A673 (cell line): ENCODE results near the gene RPTOR. TPM values are rescaled to one million over a fixed set of nuclear protein-coding genes. Genes with fewer than 3 reads are reported as not detected.

Experiments used
- BruUV-seq: library from RNA; stranded (reverse); fragments of 400-500 nt; replicated peaks from 2 replicates; lab custom pipeline; 2021; lab: Mats Ljungman, UMichigan
- CTCF ChIA-PET: fragments of 300-600 bp; sonication (Branson Sonifier 250); formaldehyde crosslinking; loops from one replicate; lab custom pipeline; 2022; ENCODE audit warnings: antibody characterized with exemption; lab: Charles Lee
- POLR2A ChIA-PET: fragments of 300-600 bp; sonication (Branson Sonifier 250); formaldehyde crosslinking; loops from one replicate; lab custom pipeline; 2022; ENCODE audit warnings: antibody characterized with exemption; ENCODE audit not compliant: low non-redundant PET; lab: Charles Lee
- DNase-seq: peaks from one replicate; pipeline ENCODE4 v3.0.0-alpha.2; 2015; ENCODE audit warnings: low spot score
- H3K27ac ChIP-seq: fragments of 200-600 bp; sonication (generic); 2 replicates; pipeline ENCODE4 v1.5.1; 2016; ENCODE audit warnings: mixed run types, low read depth, mild to moderate bottlenecking, mixed read lengths, antibody characterized with exemption, low read length; ENCODE audit not compliant: poor library complexity, severe bottlenecking
- H3K27me3 ChIP-seq: fragments of 200-600 bp; sonication (generic); replicated peaks from 2 replicates; pipeline ENCODE4 v1.6.1; 2017; ENCODE audit warnings: mixed run types, low read depth, mild to moderate bottlenecking, mixed read lengths, antibody characterized with exemption, low read length; ENCODE audit not compliant: insufficient read depth, poor library complexity
- H3K36me3 ChIP-seq: fragments of 200-600 bp; sonication (generic); 2 replicates; pipeline ENCODE4 v1.6.1; 2016; ENCODE audit warnings: mixed run types, mild to moderate bottlenecking, mixed read lengths, antibody characterized with exemption, low read length; ENCODE audit not compliant: insufficient read depth, poor library complexity, severe bottlenecking
- H3K4me1 ChIP-seq: fragments of 200-600 bp; sonication (generic); 2 replicates; pipeline ENCODE4 v1.6.1; 2017; ENCODE audit warnings: mixed run types, mild to moderate bottlenecking, mixed read lengths, antibody characterized with exemption, low read length; ENCODE audit not compliant: insufficient read depth, poor library complexity, severe bottlenecking
- H3K4me3 ChIP-seq: fragments of 200-600 bp; sonication (generic); 2 replicates; pipeline ENCODE4 v1.5.1; 2016; ENCODE audit warnings: low read depth, mixed run types, mild to moderate bottlenecking, mixed read lengths, low read length; ENCODE audit not compliant: poor library complexity, severe bottlenecking
- H3K9me3 ChIP-seq: fragments of 200-600 bp; sonication (generic); 2 replicates; pipeline ENCODE4 v1.6.1; 2016; ENCODE audit warnings: mixed run types, low read depth, mild to moderate bottlenecking, mixed read lengths, antibody characterized with exemption, low read length; ENCODE audit not compliant: poor library complexity, severe bottlenecking
- EZH2 ChIP-seq: fragments of 200-600 bp; sonication (generic); IDR thresholded peaks from 2 replicates; pipeline ENCODE4 v1.6.1; 2017; ENCODE audit warnings: borderline replicate concordance, low read depth, mild to moderate bottlenecking, mixed read lengths, antibody characterized with exemption, low read length; ENCODE audit not compliant: poor library complexity, severe bottlenecking
- intact Hi-C: fragments of 100-400 bp; cut with micrococcal nuclease; formaldehyde crosslinking; loops from one replicate; pipeline ENCODE4 v1.10.0; 2022; ENCODE audit not compliant: unreplicated experiment
- total RNA-seq: library from RNA; stranded (reverse); gene quantifications from 2 replicates; pipeline ENCODE4 v1.2.3, GENCODE V29; 2021
- TF ChIP-seq, protein P1 (sequence below): fragments of 300-800, 200-600 bp; sonication (generic); conservative IDR thresholded peaks from 2 replicates; pipeline ENCODE4 v1.5.1; 2017; ENCODE audit warnings: low read depth, mild to moderate bottlenecking, antibody characterized with exemption, low read length, moderate library complexity, mixed read lengths

RPTOR gene
- total RNA-seq, 1 experiment from 2014 or later, result 55.2 TPM

- Histone ChIP-seq H3K4me3 (no peak overlapping the region), H3K9me3 (no peaks in the 10 kb centered on the region), H3K27me3 (no peaks in the 10 kb centered on the region), H3K27ac (no peak overlapping the region), H3K36me3 (no peaks in the 10 kb centered on the region), H3K4me1 (peaks cover 10% of the 10 kb centered on the region)
- TF ChIP-seq, protein P1, sequence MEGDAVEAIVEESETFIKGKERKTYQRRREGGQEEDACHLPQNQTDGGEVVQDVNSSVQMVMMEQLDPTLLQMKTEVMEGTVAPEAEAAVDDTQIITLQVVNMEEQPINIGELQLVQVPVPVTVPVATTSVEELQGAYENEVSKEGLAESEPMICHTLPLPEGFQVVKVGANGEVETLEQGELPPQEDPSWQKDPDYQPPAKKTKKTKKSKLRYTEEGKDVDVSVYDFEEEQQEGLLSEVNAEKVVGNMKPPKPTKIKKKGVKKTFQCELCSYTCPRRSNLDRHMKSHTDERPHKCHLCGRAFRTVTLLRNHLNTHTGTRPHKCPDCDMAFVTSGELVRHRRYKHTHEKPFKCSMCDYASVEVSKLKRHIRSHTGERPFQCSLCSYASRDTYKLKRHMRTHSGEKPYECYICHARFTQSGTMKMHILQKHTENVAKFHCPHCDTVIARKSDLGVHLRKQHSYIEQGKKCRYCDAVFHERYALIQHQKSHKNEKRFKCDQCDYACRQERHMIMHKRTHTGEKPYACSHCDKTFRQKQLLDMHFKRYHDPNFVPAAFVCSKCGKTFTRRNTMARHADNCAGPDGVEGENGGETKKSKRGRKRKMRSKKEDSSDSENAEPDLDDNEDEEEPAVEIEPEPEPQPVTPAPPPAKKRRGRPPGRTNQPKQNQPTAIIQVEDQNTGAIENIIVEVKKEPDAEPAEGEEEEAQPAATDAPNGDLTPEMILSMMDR, result no peak
- no peak for TF ChIP-seq EZH2
- POLR2A ChIA-PET, result no interaction called here
- CTCF ChIA-PET, result no interaction called here
- intact Hi-C loops, result no loop called here
- no peak for DNase-seq
- no TSS peak for BruUV-seq
Measured at GRCh38 chr17:80666867-80667266, 122.2 kb downstream of the RPTOR start.

- intact Hi-C loops, result no loop called here
- Histone ChIP-seq H3K4me3 (no peak overlapping the region), H3K27me3 (no peaks in the 10 kb centered on the region), H3K4me1 (peaks cover 10% of the 10 kb centered on the region), H3K9me3 (no peaks in the 10 kb centered on the region), H3K36me3 (no peaks in the 10 kb centered on the region), H3K27ac (no peak overlapping the region)
- ChIA-PET CTCF (no interaction called here), POLR2A (no interaction called here)
- BruUV-seq, result no TSS peak
- DNase-seq, result no peak
- TF ChIP-seq EZH2, result no peak
- TF ChIP-seq, protein P1, result no peak
Measured at GRCh38 chr17:80667462-80668277, 123.0 kb downstream of the RPTOR start.

DNA sequence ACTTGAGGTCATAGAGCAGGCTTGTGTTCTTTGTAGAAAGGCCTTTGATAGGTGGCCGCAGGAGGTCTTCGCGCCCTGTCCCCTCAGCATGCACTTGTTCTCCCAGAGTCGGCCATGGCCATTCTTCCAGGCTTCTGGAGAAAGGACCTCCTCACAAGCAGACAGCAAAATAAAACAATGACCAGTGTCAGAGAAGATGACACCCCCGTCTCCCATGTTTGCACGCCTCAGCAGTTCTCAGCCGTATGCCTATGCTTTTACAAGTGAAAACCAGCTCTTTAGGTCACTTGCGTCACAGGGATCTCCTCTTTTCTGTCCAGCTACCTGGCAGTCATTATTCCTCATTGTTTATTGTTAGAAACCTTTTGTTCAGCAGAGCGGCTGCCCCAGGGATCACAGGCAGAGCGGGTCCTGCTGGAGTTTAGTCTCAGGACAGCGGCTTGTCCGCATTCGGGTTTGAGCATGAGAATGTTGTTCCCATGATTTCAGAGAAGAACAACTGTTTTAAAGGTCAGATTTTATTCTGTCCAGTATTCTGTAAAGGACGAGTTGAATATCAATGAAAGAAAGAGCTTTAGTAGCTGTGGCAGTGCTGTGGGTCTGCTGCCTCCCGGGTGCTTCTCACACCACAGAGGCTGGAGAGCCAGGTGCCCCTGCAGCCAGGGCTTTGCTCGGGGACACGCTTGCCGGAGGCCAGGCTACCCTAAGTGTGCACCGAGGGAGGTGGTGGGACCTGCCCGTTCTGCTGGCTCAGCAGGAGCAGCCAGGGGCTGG, 123.9 kb downstream of the RPTOR start:
- intact Hi-C loops, result no loop called here
- BruUV-seq, result no TSS peak
- Histone ChIP-seq H3K9me3 (no peaks in the 10 kb centered on the region), H3K27ac (no peak overlapping the region), H3K36me3 (no peaks in the 10 kb centered on the region), H3K4me1 (peaks cover 10% of the 10 kb centered on the region), H3K4me3 (no peak overlapping the region), H3K27me3 (no peaks in the 10 kb centered on the region)
- CTCF ChIA-PET, result no interaction called here
- no peak for DNase-seq
- POLR2A ChIA-PET, result no interaction called here
- TF ChIP-seq, protein P1, result no peak
- no peak for TF ChIP-seq EZH2
